HG02970 (cell line): Measurements from ENCODE around the gene ATXN10.

ENCODE experiments used
- ATAC-seq: cut with Tn5 transposase; IDR thresholded peaks from one replicate; pipeline ENCODE4 v1.9.1; 2021; ENCODE audit warnings: mild to moderate bottlenecking, moderate library complexity, moderate number of reproducible peaks; ENCODE audit not compliant: unreplicated experiment, low FRiP score

Gene ATXN10

GRCh38 chr22:45843031-45843430 is 171.4 kb downstream of the ATXN10 start:
- no peak for ATAC-seq

- ATAC-seq = no peak
These were observed 172.4 kb downstream of the ATXN10 start for GRCh38 chr22:45843986-45844385.

GRCh38 chr22:45845076-45845487 is 173.4 kb downstream of the ATXN10 start:
- no peak for ATAC-seq

- ATAC-seq = no peak
These were observed 175.3 kb downstream of the ATXN10 start for GRCh38 chr22:45846952-45847351.

- no peak for ATAC-seq
These were observed 177.3 kb downstream of the ATXN10 start for GRCh38 chr22:45848904-45849303.

GRCh38 chr22:45852826-45853225 is 181.2 kb downstream of the ATXN10 start:
- no peak for ATAC-seq

GRCh38 chr22:45855961-45856360 is 184.3 kb downstream of the ATXN10 start:
- no peak for ATAC-seq

- ATAC-seq = no peak
These were observed 185.9 kb downstream of the ATXN10 start for GRCh38 chr22:45857519-45857918.

- ATAC-seq = no peak
These were observed 187.9 kb downstream of the ATXN10 start for GRCh38 chr22:45859231-45860161.

GRCh38 chr22:45860201-45860600 is 188.6 kb downstream of the ATXN10 start:
- ATAC-seq = no peak

GRCh38 chr22:45861259-45861658 is 189.6 kb downstream of the ATXN10 start:
- no peak for ATAC-seq

- ATAC-seq = no peak
These were observed 192.5 kb downstream of the ATXN10 start for GRCh38 chr22:45863981-45864751.

- ATAC-seq = no peak
These were observed 193.4 kb downstream of the ATXN10 start for GRCh38 chr22:45864959-45865476.

- ATAC-seq = no peak
These were observed 194.0 kb downstream of the ATXN10 start for GRCh38 chr22:45865561-45866125.

GRCh38 chr22:45866126-45866645 is 194.6 kb downstream of the ATXN10 start:
- no peak for ATAC-seq

GRCh38 chr22:45866646-45867117 is 195.0 kb downstream of the ATXN10 start:
- no peak for ATAC-seq

- ATAC-seq = no peak
These were observed 195.7 kb downstream of the ATXN10 start for GRCh38 chr22:45867118-45867905.

- ATAC-seq = no peak
These were observed 196.4 kb downstream of the ATXN10 start for GRCh38 chr22:45867906-45868555.
